LHCN-M2 (cell line): ENCODE data around the gene ASXL1. TPM values are rescaled to one million over a fixed set of nuclear protein-coding genes. Genes with fewer than 3 reads are reported as not detected.

Experiments used
- DNase-seq: peaks from one replicate; pipeline ENCODE4 v3.0.0-alpha.2; 2012; ENCODE audit warnings: low read depth
- total RNA-seq: library from RNA; depleted of rRNA; stranded (reverse); fragments of >200 nt; gene quantifications from 2 replicates; pipeline ENCODE4 v1.2.3, GENCODE V29; 2014; rRNA removed

The ASXL1 gene
- total RNA-seq, 1 experiment from 2014 or later: 28.4 TPM

DNA sequence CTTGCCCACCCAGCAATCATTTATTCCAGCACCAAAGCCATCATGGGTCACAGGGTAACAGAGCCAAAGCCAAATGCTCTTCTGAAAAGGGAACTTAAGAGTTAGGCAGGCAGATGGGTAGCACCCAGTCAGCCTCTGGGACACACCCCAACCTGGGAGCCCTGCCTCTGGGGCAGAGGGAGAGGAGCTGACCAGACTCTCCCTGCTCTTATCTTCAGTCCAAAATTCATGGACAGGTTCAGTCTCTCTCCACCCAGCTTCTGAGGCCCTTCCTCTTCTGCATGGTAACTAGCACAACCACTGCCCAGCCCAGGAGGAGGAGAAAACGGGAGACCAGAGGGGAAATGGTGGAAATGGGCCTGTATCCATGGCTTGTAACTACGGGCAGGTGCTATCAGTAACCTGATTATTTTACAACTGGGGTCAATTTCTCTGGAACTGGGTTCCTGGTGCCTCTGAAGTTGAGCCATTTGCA is 121.6 kb downstream of the ASXL1 start:
- DNase-seq: no peak

DNA sequence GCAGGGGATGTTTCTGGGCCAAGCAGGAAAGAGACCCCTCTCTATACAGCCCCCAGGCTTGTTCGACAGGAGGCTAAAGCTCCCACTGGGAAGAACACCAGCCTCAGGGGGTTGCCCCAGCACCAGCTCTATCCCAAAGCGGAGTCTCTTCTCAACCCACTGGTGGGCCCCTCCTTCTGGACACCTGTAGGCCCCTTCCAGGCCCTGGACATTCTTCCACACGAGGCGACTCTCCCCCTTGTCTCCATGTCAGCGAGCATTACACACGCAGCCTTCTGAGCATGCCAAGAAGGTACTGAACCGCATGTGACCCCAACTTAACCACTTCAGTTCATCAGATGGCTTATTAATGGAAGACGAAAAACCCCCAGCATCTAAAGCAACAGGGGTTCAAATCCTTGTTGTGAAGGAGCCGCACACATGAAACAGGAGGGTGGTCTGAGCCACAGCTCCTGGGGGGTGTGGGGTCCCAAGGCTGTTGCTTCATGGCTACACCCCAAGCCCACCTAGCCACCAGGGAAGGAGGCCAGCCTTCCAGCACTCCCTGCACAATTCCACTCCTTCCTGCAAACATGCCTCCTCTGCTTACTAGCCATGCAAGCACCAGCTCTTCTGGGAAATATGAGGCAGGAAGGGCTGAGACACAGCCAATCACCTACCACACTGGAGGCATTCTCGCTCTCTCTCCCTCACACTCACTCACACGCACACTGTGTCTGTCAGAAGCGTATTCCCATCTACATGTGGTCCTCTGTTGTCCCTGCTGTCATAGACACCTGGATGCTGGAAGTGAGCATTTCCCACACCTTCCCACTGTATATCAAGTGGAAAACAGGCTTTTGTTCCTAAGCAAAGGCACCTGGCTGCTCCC is 122.5 kb downstream of the ASXL1 start:
- no peak for DNase-seq

DNA sequence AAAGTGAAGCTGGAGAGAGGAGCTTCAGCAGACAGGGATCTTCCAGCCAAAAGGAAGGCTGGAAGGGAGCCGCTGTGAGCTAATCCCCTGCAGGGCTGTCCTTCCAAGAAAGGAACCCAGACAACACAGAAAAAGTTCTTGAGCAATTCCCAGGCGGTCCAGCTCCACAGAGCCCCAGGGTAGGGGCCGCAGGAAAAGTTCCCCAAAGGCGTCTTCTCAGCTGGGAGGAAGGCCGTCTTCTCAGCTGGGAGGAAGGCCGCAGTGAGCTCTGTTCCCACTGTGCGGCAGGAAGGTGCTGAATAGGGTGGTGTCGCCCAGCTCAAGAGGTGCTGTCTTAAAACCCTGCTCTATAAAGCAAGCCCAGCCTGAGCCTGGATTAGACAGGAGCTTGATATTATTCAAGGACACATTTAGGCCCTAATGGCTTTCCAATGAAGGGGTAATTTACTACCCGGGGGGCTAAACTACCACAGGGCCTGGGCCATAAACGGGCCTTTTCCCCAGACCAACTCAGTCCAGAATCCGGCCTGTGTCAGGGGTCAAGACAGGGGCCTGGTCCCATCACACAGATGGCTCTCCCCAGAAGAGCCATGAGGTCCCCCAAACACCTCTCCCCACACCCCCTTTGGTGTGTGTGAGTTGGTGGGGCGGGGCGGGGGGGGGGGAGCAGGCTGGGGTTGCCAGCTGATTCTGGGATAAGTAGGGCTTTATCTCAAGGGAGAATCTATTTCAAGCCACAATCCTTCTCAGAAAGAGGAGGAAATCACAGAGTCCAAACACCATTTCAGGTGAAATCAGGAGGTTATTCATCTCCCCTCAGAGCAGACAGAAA is 123.4 kb downstream of the ASXL1 start:
- no peak for DNase-seq

DNA sequence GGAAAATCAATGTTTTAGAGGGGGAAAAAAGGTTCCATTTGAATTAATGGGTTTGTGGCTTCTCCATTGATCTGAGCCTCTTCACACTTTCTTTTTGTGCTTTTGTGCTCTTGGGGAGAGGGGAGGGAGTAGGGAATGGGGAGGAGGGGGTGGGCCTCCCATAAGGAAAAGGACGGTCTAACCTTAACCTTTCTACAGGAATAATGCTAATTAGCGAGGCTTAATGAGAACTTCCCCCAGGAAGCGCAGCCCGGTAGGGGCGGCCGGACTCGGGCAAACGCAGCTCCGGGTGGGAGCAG is 124.0 kb downstream of the ASXL1 start:
- DNase-seq: no peak

DNA sequence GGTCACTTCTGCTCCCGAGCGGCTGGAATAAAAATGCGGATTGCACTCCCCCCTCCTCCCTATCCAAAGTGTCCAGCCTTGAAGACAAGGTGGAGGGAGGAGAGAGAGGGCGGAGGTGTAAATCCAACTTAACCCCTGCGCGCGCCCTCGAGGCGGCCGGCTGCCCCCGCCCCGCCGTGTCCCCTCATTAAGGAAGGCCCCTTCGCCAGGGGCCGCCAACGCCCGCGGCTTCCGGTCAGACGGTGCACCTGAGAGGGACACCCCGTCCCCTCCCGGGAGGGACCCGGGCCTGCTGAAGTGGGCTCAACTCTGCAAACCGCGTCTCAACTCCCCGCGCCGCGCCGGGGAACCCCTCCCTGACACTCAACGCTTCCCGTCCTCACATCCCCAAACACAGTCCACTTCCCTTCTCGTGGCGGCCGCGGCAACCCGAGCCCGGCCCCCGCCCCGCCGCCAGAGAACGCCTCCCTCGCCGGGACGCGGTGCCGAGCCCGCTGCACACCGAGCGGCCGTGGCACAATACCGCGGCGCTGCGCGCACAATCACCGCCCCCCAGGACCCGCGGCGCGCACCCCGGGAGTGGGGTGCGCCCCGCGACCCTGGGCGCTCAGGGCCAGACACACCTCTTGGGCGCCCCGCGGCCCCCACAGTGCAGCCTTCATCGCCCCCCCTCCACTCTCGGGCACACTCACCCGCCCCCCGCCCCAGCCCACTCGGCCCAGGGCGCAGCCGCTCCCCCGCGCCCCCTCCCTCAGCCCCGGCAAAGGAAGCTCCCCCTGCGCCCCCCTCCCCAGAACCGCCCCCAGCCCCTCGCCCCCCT is 124.5 kb downstream of the ASXL1 start:
- no peak for DNase-seq

DNA sequence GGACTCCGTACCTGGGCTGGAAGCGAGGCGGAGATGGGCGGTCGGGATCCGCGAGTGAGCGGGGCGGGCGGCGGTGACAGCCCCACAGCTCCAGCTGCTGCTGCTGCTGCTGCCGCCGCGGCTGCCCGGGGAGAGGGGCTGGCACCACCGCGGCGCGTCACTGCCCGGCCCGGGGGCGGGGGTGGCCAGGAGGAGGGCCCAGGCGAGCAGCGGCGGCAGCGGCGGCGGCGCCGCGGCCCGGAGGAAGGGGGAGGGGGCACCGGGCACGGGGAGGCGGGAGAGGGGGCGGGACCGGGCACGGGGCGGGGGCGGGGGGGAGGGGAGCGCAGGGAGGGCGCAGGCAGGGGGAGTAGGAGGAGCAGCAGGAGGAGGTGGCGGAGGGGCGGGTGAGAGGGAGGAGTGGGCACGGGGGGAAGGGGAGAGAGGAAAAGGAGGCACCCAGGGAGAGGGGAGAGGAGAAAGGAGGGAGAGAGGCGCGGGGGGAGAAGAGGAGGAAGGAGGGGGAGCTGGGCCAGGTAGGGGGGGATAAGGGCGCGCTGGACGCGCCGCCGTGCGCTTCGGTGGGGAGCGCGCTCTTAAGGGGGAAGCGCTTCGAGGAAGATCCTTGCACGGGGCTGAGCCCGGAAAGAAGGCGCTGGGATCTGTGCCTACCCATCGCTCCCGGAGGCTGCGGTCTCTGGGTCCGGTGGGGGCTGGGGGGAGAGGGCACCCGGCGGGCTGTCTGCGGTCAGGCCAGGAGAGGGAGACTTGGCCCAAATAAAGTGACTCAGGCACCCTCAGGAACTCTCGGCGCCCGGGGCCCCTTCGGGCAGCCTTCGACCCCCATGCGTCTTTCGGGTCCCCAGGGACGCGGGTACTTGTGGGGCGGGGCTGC is 125.5 kb downstream of the ASXL1 start:
- peak; percentile 67 for DNase-seq

DNA sequence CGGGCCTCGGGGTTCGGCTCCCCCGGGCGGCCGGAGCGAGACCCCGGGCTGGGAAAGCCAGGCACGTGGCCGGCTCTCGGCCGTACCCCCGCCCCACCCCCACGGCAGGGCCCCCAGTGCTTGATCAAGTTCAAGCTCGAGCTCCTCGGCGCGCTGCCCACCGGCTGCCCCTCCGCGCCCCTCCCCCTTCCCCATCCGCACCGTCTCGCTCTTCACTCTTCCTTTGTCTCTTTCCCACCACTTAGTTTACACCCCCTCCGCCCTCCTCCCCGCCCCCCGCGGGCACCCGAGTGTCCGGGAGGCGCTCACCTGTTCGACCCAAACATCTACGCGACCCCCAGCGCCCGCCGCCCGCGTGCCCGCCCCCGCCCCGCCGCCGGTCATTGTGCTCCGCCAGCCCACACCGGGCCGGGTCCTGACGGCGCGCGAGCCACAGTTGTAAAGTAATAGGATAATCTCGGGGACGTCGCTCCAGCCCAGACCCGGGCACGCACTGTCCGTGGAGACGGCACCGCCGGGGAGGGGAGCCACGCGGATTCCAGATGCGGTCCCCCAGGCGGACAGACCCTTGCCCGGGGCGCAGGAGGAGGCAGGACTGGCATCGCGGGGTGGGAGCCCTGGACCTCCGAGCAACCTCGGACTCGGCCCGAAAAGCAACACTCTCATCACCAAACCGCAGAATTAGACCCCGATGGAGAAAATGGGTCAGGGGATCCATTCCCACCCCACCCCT is 126.3 kb downstream of the ASXL1 start:
- DNase-seq: no peak

DNA sequence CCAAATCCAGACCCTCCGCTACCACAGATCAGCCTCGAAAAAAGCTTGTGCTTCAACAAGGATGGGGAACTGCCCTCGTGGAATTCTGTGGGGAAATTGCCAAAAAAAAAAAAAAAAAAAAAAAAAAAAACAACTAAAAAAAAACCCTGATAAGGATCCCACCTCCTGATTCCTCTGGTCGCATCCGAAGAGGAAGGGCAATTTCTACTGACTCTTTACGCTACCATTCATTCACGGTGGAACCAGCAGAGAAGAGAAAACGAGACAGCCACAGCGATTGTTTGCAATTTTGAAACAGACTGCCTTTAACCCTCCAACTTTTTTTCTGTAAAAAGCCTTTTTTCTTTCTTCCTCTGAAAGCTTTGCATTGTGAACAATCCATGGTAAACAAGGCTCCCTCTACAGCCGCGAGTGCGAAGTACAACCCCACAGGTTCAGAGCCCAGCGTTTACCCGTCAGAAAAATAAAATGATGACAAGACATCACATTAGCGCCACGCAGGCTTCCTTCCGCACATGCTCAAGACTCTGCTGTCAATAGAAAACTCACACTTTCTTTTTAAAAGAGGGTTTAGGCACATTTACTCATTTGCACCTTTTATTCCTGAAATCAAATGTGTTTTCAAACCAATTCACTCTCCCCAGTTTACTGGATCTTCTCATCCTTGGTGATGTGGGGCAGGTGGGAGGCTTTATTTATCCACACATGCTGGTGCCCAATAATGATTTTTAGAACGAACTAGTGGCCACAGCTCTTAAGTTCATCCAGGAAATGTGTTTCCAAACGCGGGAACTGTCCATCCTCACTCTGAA is 127.0 kb downstream of the ASXL1 start:
- DNase-seq: peak; percentile 78

DNA sequence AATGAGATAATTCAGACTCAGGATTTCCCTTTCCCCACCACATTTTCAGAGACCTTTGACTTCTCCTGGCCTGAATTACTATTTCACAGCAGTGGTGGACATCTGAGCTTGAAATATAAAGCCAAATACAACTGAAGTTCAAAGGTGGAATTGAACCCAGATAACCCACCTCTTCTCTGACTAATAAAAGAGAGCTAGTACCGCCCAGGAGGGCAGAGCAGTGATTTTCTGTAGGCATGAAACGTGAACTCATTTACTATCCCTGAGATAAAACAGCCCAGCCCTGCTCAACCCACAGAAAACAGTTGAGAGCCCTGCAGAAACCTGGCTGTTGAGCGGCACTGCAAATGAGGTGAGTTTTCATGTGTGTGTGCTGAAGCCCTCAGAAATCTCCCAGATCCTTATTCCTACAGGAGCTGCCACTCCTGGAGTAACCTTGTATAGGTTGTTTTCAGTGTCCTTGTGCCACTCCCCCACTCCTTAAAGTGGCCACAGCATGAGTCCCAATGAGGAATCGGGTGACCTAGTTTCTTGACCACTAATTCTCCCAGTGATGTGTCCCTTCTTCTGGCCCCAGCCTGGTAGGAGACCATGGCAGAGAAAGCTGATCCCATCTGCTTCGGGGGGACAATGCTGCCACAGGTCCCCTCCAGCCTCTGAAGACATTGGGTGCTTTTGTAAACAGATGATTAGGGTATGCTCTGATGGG is 127.8 kb downstream of the ASXL1 start:
- no peak for DNase-seq

DNA sequence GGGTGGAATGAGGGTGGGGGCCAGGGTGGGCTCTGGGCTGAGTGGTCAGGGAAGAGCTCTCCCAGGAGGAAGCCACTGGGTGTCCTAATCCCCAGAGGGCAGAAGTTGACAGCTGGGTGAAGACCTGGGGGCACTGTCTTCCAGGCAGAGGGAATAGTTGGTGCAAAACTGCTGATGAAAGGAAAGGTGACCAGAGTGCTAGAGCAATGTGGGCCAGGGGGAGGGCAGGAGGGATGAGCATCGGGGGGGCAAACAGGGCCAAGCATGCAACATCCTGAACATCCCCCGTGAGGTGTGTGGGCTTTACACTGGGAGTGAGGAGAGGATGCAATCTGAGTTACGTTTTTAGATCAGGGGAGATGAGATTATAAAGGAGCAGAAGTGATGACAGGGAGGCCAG is 129.2 kb downstream of the ASXL1 start:
- no peak for DNase-seq

DNA sequence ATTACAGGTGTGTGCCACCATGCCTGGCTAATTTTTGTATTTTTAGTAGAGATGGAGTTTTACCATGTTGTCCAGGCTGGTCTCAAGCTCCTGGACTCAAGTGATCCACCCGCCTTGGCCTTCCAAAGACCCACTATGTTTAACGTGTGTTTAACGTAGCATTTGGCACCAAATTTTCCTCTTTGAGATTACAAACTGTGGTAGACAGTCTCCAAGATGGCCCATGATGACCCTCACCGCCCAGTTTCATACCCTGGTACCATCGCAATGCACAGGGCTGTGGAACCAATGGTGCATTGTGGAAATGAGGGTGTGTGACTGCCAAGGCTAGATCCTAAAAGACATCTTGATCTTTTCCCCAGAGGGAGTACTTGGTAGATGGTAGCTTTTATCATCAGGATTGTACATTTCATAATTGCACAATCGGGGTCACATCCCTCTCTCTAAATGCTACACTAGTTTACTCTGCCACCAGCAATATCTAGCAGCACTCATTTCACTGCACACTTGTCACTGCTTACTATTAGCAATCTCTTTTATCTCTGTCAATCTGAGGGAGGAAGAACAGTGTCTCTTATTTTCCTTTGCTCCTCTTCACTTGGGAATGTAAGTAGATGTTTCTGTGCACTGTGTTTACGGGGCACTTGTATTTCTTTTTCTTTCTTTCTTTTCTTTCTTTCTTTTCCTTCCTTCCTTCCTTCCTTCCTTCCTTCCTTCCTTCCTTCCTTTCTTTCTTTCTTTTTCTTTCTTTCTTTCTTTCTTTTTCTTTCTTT is 130.1 kb downstream of the ASXL1 start:
- no peak for DNase-seq

Other genes starting within 250 kb of the ASXL1 start
- gene TM9SF4, start 248.6 kb upstream of the ASXL1 start, total RNA-seq: 32.6 and 36.8 TPM in 2 replicates
- 3.3 and 4.6 TPM in 2 replicates for gene PLAGL2, start 150.6 kb upstream of the ASXL1 start, total RNA-seq
- 59.4 and 64.4 TPM in 2 replicates for gene POFUT1, start 150.5 kb upstream of the ASXL1 start, total RNA-seq
- 18.0 and 18.8 TPM in 2 replicates for gene KIF3B, start 80.7 kb upstream of the ASXL1 start, total RNA-seq
- 1.4 and 3.0 TPM in 2 replicates for gene NOL4L, start 227.0 kb downstream of the ASXL1 start, total RNA-seq